Vagina (tissue), 2 donors: ENCODE results near the gene CETN1.

Source experiments
- CTCF ChIP-seq, 3 experiments: fragments of 450-650 bp in 2 of 3; fragments of 200-600 bp in 1 of 3; sonication (generic) in 1 of 3; IDR thresholded peaks; one replicate each; pipeline ENCODE4 v1.5.1; 2017 to 2019; ENCODE audit warnings: antibody characterized with exemption in 3 of 3, mild to moderate bottlenecking in 2 of 3, moderate library complexity in 2 of 3
- POLR2A ChIP-seq, 2 donors: fragments of 450-650 bp; IDR thresholded peaks; one replicate each; pipeline ENCODE4 v1.6.1; 2017; ENCODE audit warnings: antibody characterized with exemption in 2 of 2, mild to moderate bottlenecking in 2 of 2, moderate library complexity in 2 of 2

GRCh38 chr18:612156-612555, 32.0 kb downstream of the CETN1 start:
- TF ChIP-seq CTCF (IDR thresholded peaks at IDR 0.05) = no peak
- no peak for TF ChIP-seq POLR2A (IDR thresholded peaks at IDR 0.05)
